Astrocyte (in vitro differentiated cells and primary cell): ENCODE results near the gene C10orf143.

Experiments
- CTCF ChIP-seq: IDR thresholded peaks from 2 replicates; pipeline ENCODE4 v1.5.1; 2011; ENCODE audit warnings: low read depth, mild to moderate bottlenecking, inconsistent platforms, low read length, moderate library complexity; ENCODE audit not compliant: insufficient read depth
- EZH2 ChIP-seq: IDR thresholded peaks from 2 replicates; pipeline ENCODE4 v1.6.1; 2012; ENCODE audit warnings: mild to moderate bottlenecking, low read length, inconsistent platforms; ENCODE audit not compliant: insufficient read depth

GRCh38 chr10:130037169-130037661, 73.4 kb downstream of the C10orf143 start:
- TF ChIP-seq CTCF (no peak), EZH2 (no peak)
